Astrocyte (in vitro differentiated cells and primary cell): ENCODE measurements around the gene KLF15. TPM values are rescaled to one million over a fixed set of nuclear protein-coding genes. Genes with fewer than 3 reads are reported as not detected.

Source experiments
- DNase-seq: peaks from one replicate; pipeline ENCODE4 v3.0.0-alpha.2; 2010; ENCODE audit warnings: low read depth
- FAIRE-seq: peaks from 2 replicates; lab custom pipeline; 2011; peaks lifted over from hg19 to GRCh38; lab: Jason Lieb, UNC
- H2AFZ ChIP-seq: 2 replicates; pipeline ENCODE4 v1.6.0; 2012; ENCODE audit warnings: low read depth, low read length, inconsistent platforms
- H3K27ac ChIP-seq: 2 replicates; pipeline ENCODE4 v1.5.1; 2011; ENCODE audit warnings: low read depth, low read length, inconsistent platforms
- H3K27me3 ChIP-seq: 2 replicates; pipeline ENCODE4 v1.6.0; 2011; ENCODE audit warnings: low read length, inconsistent platforms; ENCODE audit not compliant: insufficient read depth
- H3K36me3 ChIP-seq: 2 replicates; pipeline ENCODE4 v1.5.1; 2011; ENCODE audit warnings: low read length, inconsistent platforms; ENCODE audit not compliant: insufficient read depth
- H3K4me1 ChIP-seq: 2 replicates; pipeline ENCODE4 v1.5.1; 2011; ENCODE audit warnings: low read length, inconsistent platforms; ENCODE audit not compliant: insufficient read depth
- H3K4me2 ChIP-seq: 2 replicates; pipeline ENCODE4 v1.6.0; 2012; ENCODE audit warnings: low read length, inconsistent platforms
- H3K4me3 ChIP-seq: 2 replicates; pipeline ENCODE4 v1.5.1; 2011; ENCODE audit warnings: low read depth, mild to moderate bottlenecking, low read length, inconsistent platforms; ENCODE audit not compliant: insufficient read depth
- H3K79me2 ChIP-seq: 2 replicates; pipeline ENCODE4 v1.6.0; 2012; ENCODE audit warnings: mild to moderate bottlenecking, low read length, inconsistent platforms; ENCODE audit not compliant: insufficient read depth
- H3K9ac ChIP-seq: 2 replicates; pipeline ENCODE4 v1.6.0; 2012; ENCODE audit warnings: mild to moderate bottlenecking, low read length, inconsistent platforms
- H3K9me3 ChIP-seq: 2 replicates; pipeline ENCODE4 v1.5.1; 2012; ENCODE audit warnings: low read depth, mild to moderate bottlenecking, low read length, inconsistent platforms; ENCODE audit not compliant: insufficient read depth
- H4K20me1 ChIP-seq: 2 replicates; pipeline ENCODE4 v1.6.0; 2012; ENCODE audit warnings: low read length, inconsistent platforms; ENCODE audit not compliant: insufficient read depth
- H3K27ac Mint-ChIP-seq: one replicate; pipeline ENCODE4 v1.8.0; 2021; ENCODE audit warnings: mild to moderate bottlenecking, mixed read lengths; ENCODE audit not compliant: unreplicated experiment
- H3K27me3 Mint-ChIP-seq: one replicate; pipeline ENCODE4 v1.8.0; 2021; ENCODE audit warnings: low read depth, mixed read lengths; ENCODE audit not compliant: unreplicated experiment
- H3K36me3 Mint-ChIP-seq: one replicate; pipeline ENCODE4 v1.8.0; 2021; ENCODE audit warnings: low read depth, mixed read lengths; ENCODE audit not compliant: unreplicated experiment
- H3K4me1 Mint-ChIP-seq: one replicate; pipeline ENCODE4 v1.8.0; 2021; ENCODE audit warnings: low read depth, mixed read lengths; ENCODE audit not compliant: unreplicated experiment
- H3K4me3 Mint-ChIP-seq: one replicate; pipeline ENCODE4 v1.8.0; 2021; ENCODE audit warnings: mild to moderate bottlenecking, moderate library complexity, mixed read lengths; ENCODE audit not compliant: unreplicated experiment
- H3K9me3 Mint-ChIP-seq: one replicate; pipeline ENCODE4 v1.8.0; 2021; ENCODE audit warnings: mild to moderate bottlenecking, mixed read lengths; ENCODE audit not compliant: unreplicated experiment
- EZH2 ChIP-seq: IDR thresholded peaks from 2 replicates; pipeline ENCODE4 v1.6.1; 2012; ENCODE audit warnings: mild to moderate bottlenecking, low read length, inconsistent platforms; ENCODE audit not compliant: insufficient read depth
- total RNA-seq: library from RNA; stranded (reverse); gene quantifications from 2 replicates; pipeline ENCODE4 v1.2.1, GENCODE V29; 2021
- TF ChIP-seq, protein P1 (sequence below): IDR thresholded peaks from 2 replicates; pipeline ENCODE4 v1.5.1; 2011; ENCODE audit warnings: low read depth, mild to moderate bottlenecking, inconsistent platforms, low read length, moderate library complexity; ENCODE audit not compliant: insufficient read depth

Gene KLF15
- total RNA-seq, 1 donor from 2014 or later: 0.34 TPM

DNA sequence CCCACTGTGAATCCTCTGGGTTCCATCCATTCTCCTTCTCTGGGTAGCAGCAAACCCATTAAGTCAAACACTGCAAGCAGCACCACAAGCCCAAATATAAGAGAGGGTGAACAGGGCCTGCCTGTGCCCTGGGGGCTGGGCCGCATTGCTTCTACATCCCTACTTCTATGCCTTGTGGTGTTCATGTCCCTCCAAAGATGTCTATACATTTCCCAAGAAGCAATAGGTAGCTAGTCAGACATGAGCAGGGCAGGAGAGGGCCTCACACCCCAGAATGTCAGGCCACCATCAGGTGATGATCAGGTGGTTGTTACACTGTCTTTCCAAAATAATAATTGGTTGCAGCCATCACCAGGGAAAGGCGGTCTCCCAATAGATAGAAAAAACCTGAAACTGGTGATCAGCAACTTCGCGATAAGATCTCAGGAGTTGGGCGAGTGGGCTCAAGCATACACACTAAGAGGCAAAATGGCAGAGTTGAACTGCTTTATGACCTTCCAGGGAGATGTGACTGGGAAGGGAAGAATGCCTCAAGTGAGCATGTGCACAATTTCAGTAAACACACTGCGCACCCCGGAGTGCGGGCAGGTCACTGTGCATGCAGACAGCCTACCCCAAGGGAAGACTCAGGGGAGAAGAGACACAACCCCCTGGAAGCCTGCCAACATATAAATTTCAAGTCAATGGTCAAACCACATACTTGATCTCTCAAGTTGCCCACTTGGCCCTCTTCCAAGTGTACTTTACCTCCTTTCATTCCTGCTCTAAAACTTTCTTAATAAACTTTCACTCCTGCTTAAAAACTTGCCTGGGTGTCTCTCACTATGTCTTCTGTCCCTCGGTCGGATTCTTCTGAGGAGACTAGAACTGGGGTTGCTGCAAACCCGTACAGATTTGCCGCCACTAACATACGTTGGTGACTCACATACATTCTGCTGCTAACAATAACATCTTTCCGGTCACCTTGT is 39.9 kb downstream of the KLF15 start:
- H3K36me3 ChIP-seq: no peaks in the 10 kb centered on the region
- no peak overlapping the region for H3K9ac ChIP-seq
- no peaks in the 10 kb centered on the region for H4K20me1 ChIP-seq
- DNase-seq: no peak
- peaks cover 31% of the 10 kb centered on the region for H3K27me3 Mint-ChIP-seq
- H3K27me3 ChIP-seq: no peaks in the 10 kb centered on the region
- peaks cover 9% of the 10 kb centered on the region for H3K9me3 Mint-ChIP-seq
- H3K27ac Mint-ChIP-seq: no peak overlapping the region
- no peak overlapping the region for H3K4me3 ChIP-seq
- H3K79me2 ChIP-seq: no peaks in the 10 kb centered on the region
- no peaks in the 10 kb centered on the region for H3K36me3 Mint-ChIP-seq
- no peak overlapping the region for H3K27ac ChIP-seq
- no peak overlapping the region for H3K4me2 ChIP-seq
- H3K4me1 Mint-ChIP-seq: no peaks in the 10 kb centered on the region
- no peaks in the 10 kb centered on the region for H3K9me3 ChIP-seq
- no peak overlapping the region for H3K4me3 Mint-ChIP-seq
- no peak for TF ChIP-seq EZH2
- TF ChIP-seq, protein P1, sequence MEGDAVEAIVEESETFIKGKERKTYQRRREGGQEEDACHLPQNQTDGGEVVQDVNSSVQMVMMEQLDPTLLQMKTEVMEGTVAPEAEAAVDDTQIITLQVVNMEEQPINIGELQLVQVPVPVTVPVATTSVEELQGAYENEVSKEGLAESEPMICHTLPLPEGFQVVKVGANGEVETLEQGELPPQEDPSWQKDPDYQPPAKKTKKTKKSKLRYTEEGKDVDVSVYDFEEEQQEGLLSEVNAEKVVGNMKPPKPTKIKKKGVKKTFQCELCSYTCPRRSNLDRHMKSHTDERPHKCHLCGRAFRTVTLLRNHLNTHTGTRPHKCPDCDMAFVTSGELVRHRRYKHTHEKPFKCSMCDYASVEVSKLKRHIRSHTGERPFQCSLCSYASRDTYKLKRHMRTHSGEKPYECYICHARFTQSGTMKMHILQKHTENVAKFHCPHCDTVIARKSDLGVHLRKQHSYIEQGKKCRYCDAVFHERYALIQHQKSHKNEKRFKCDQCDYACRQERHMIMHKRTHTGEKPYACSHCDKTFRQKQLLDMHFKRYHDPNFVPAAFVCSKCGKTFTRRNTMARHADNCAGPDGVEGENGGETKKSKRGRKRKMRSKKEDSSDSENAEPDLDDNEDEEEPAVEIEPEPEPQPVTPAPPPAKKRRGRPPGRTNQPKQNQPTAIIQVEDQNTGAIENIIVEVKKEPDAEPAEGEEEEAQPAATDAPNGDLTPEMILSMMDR: no peak
- H2AFZ ChIP-seq: no peak overlapping the region
- no peak for FAIRE-seq
- no peaks in the 10 kb centered on the region for H3K4me1 ChIP-seq

DNA sequence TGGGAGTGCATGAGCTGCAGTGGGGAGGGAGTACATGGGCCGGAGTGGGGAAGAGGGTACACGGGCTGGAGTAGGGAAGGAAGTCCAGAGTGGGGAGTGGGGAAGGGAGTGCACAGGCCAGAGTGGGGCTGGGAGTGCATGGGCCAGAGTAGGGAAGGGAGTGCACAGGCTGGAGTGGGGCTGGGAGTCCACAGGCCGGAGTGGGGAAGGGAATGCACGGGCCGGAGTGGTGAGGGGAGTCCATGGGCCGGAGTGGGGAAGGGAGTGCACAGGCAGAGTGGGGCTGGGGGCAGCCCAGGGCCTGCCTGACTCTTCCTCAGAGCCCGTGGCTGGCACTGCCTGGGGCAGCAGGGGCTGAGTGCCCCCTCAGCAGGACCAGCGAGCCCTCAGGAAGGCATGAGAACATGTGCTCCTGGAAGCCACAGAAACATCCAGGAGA is 40.7 kb downstream of the KLF15 start:
- no peaks in the 10 kb centered on the region for H3K36me3 Mint-ChIP-seq
- H3K4me3 ChIP-seq: no peak overlapping the region
- peaks cover 9% of the 10 kb centered on the region for H3K9me3 Mint-ChIP-seq
- no peaks in the 10 kb centered on the region for H3K4me1 Mint-ChIP-seq
- H3K9me3 ChIP-seq: no peaks in the 10 kb centered on the region
- TF ChIP-seq EZH2: no peak
- TF ChIP-seq, protein P1: no peak
- DNase-seq (no peak), FAIRE-seq (no peak)
- H2AFZ ChIP-seq: no peak overlapping the region
- H3K4me1 ChIP-seq: no peaks in the 10 kb centered on the region
- no peak overlapping the region for H3K4me3 Mint-ChIP-seq
- H3K27ac ChIP-seq: no peak overlapping the region
- H3K27me3 Mint-ChIP-seq: peaks cover 23% of the 10 kb centered on the region
- H3K36me3 ChIP-seq: no peaks in the 10 kb centered on the region
- no peak overlapping the region for H3K9ac ChIP-seq
- no peaks in the 10 kb centered on the region for H3K27me3 ChIP-seq
- H4K20me1 ChIP-seq: no peaks in the 10 kb centered on the region
- H3K79me2 ChIP-seq: no peaks in the 10 kb centered on the region
- no peak overlapping the region for H3K27ac Mint-ChIP-seq
- H3K4me2 ChIP-seq: no peak overlapping the region

DNA sequence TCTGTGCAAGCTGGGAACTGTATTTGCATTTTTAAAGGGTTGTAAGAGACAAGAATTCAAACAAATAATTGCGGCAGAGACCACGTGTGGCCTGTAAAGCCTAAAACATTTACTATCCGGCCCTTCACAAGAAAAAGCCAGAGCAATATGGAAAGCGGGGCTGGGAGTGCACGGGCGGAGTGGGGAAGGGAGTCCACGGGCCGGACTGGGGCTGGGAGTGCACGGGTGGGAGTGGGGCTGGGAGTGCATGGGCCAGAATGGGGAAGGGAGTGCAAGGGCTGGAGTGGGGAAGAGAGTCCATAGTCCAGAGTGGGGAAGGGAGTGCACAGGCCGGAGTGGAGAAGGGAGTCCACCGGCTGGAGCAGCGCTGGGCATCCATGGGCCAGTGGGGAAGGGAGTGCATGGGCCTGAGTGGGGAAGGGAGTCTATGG is 41.2 kb downstream of the KLF15 start:
- Histone ChIP-seq H3K79me2 (no peaks in the 10 kb centered on the region), H3K4me2 (no peak overlapping the region), H3K27ac (no peak overlapping the region), H3K9me3 (no peaks in the 10 kb centered on the region), H3K36me3 (no peaks in the 10 kb centered on the region), H4K20me1 (no peaks in the 10 kb centered on the region), H3K4me1 (no peaks in the 10 kb centered on the region), H3K4me3 (no peak overlapping the region), H3K27me3 (no peaks in the 10 kb centered on the region), H3K9ac (no peak overlapping the region), H2AFZ (no peak overlapping the region)
- Mint-ChIP-seq H3K27ac (no peak overlapping the region), H3K4me1 (no peaks in the 10 kb centered on the region), H3K36me3 (no peaks in the 10 kb centered on the region), H3K4me3 (no peak overlapping the region), H3K27me3 (peaks cover 23% of the 10 kb centered on the region), H3K9me3 (peaks cover 9% of the 10 kb centered on the region)
- TF ChIP-seq, protein P1: no peak
- no peak for TF ChIP-seq EZH2
- FAIRE-seq (no peak), DNase-seq (no peak)
